ENCODE measurements around the gene TEX28. TPM values are rescaled to one million over a fixed set of nuclear protein-coding genes. Genes with fewer than 3 reads are reported as not detected.
"Not testable (repeated sequence)": the region's sequence is repeated elsewhere in the genome, so short reads cannot be mapped to it uniquely, and the experiment has no call there.

Gene TEX28, protein sequence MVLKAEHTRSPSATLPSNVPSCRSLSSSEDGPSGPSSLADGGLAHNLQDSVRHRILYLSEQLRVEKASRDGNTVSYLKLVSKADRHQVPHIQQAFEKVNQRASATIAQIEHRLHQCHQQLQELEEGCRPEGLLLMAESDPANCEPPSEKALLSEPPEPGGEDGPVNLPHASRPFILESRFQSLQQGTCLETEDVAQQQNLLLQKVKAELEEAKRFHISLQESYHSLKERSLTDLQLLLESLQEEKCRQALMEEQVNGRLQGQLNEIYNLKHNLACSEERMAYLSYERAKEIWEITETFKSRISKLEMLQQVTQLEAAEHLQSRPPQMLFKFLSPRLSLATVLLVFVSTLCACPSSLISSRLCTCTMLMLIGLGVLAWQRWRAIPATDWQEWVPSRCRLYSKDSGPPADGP
- not detected for polyA plus RNA-seq (2013, experiment 1 of 2)
- not detected for polyA plus RNA-seq (2013, experiment 2 of 2)

DNA sequence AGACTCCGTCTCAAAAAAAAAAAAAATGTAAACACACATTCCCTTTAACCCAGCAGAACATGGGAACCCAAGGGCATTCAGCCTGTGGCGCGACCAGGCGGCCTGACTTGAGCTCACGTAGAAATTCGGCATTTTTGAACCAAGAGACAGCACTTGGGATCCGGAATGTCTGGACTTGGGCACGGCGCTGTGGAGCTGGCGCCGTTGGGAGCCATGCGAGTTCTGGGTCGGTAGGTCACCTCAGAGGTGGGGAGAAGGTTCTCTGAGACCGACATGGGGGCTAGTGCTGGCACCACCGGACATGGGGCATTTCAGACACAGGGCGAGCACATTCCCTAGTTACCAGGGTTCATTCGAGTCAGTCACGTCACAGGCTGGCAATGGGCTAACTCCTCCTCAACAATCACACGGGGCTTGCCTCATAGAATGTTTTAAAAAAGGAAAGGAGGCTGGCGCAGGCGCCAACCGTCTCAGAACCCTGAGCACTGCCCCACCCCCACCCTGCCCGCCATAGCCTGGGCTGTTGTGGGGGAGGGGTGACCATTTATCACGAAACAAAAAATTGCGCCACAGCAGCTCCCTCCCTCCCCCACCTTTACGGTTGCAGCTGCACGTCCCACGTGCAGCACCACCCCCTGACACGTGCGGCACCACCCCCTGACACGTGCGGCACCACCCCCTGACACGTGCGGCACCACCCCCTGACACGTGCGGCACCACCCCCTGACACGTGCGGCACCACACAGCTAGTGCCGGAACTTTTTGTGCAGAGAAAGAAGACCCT lies at the start of gene TEX28:
Gene TEX28, minus strand, starts transcription at position 334 of the 784 bp plus-strand sequence. CDS start 3,007 bp downstream, outside the sequence.
- Histone ChIP-seq H3K36me3 (ENCODE audit: control insufficient read depth, insufficient read depth, low read length) (no peaks in the 10 kb centered on the region), H3K27ac (ENCODE audit: low read depth, low read length, severe bottlenecking) (no peak within 1 kb of the TSS), H3K9me3 (ENCODE audit: control insufficient read depth, low read length) (no peaks in the 10 kb centered on the region), H3K4me1 (ENCODE audit: control insufficient read depth, insufficient read depth, low read length, poor library complexity, severe bottlenecking) (no peaks in the 10 kb centered on the region), H3K4me3 (ENCODE audit: extremely low read depth, insufficient read depth, low read length, poor library complexity, severe bottlenecking) (no peak within 1 kb of the TSS)
- WGBS, 2 experiments (ENCODE audit: insufficient coverage in 2 of 2): 93 to 96% methylated on average over 5 to 14 of the region's 39 CpGs

- H3K36me3 ChIP-seq (ENCODE audit: control insufficient read depth, insufficient read depth, low read length); H3K9me3 ChIP-seq (ENCODE audit: control insufficient read depth, low read length): not testable (repeated sequence)
Measured at GRCh38 chrX:154343620-154344019, 48.7 kb upstream of the TEX28 start.

DNA sequence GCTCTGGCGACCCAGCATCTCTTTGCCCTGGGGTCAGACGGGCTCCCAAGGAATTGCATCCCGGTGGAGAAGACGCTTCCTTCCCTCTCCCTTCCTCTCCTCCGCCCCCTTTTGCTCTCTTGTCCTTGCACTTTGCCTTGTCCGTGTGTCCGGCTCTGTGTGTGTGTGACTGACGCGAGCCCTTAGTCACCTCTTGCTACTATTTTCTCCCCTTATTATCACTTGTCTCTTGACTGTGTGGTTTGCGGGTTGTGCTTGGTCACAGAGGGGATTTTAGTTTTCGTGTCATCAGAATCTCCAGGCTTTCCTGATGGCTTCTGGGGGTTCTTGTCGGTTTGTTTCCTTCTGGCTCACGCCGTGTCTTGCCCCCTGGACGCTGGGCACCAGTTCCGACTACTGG lies 48.1 kb upstream of the TEX28 start:
- H3K4me1 ChIP-seq (ENCODE audit: control insufficient read depth, insufficient read depth, low read length, poor library complexity, severe bottlenecking); H3K36me3 ChIP-seq (ENCODE audit: control insufficient read depth, insufficient read depth, low read length); H3K9me3 ChIP-seq (ENCODE audit: control insufficient read depth, low read length); H3K4me3 ChIP-seq (ENCODE audit: extremely low read depth, insufficient read depth, low read length, poor library complexity, severe bottlenecking); H3K27ac ChIP-seq (ENCODE audit: low read depth, low read length, severe bottlenecking): not testable (repeated sequence)
- no CpG with 5 or more reads among the region's 16 CpGs for WGBS, 2 experiments (ENCODE audit: insufficient coverage in 2 of 2)

More at GRCh38 chrX:154343620-154344019, 48.7 kb upstream of the TEX28 start:
- H3K27ac ChIP-seq (ENCODE audit: low read depth, low read length, severe bottlenecking); H3K4me1 ChIP-seq (ENCODE audit: control insufficient read depth, insufficient read depth, low read length, poor library complexity, severe bottlenecking); H3K4me3 ChIP-seq (ENCODE audit: extremely low read depth, insufficient read depth, low read length, poor library complexity, severe bottlenecking): not testable (repeated sequence)
- no CpG with 5 or more reads among the region's 20 CpGs for WGBS, 2 experiments (ENCODE audit: insufficient coverage in 2 of 2)

- H3K4me3 ChIP-seq (ENCODE audit: extremely low read depth, insufficient read depth, low read length, poor library complexity, severe bottlenecking); H3K36me3 ChIP-seq (ENCODE audit: control insufficient read depth, insufficient read depth, low read length); H3K4me1 ChIP-seq (ENCODE audit: control insufficient read depth, insufficient read depth, low read length, poor library complexity, severe bottlenecking); H3K27ac ChIP-seq (ENCODE audit: low read depth, low read length, severe bottlenecking); H3K9me3 ChIP-seq (ENCODE audit: control insufficient read depth, low read length): not testable (repeated sequence)
- no CpG with 5 or more reads among the region's 115 CpGs for WGBS, 2 experiments (ENCODE audit: insufficient coverage in 2 of 2)
Measured at GRCh38 chrX:154341399-154342298, 46.7 kb upstream of the TEX28 start.

GRCh38 chrX:154334496-154334895 lies 39.6 kb upstream of the TEX28 start:
- Histone ChIP-seq H3K4me1 (ENCODE audit: control insufficient read depth, insufficient read depth, low read length, poor library complexity, severe bottlenecking) (no peaks in the 10 kb centered on the region), H3K27ac (ENCODE audit: low read depth, low read length, severe bottlenecking) (no peak overlapping the region), H3K9me3 (ENCODE audit: control insufficient read depth, low read length) (no peaks in the 10 kb centered on the region), H3K36me3 (ENCODE audit: control insufficient read depth, insufficient read depth, low read length) (no peaks in the 10 kb centered on the region), H3K4me3 (ENCODE audit: extremely low read depth, insufficient read depth, low read length, poor library complexity, severe bottlenecking) (no peak overlapping the region)
- 93% methylated on average over 2 of the region's 10 CpGs; no CpG with 5 or more reads in 1 of the 2 experiments for WGBS, 2 experiments (ENCODE audit: insufficient coverage in 2 of 2)

GRCh38 chrX:154333837-154334271 lies 38.9 kb upstream of the TEX28 start:
- Histone ChIP-seq H3K4me3 (ENCODE audit: extremely low read depth, insufficient read depth, low read length, poor library complexity, severe bottlenecking) (no peak overlapping the region), H3K27ac (ENCODE audit: low read depth, low read length, severe bottlenecking) (no peak overlapping the region), H3K36me3 (ENCODE audit: control insufficient read depth, insufficient read depth, low read length) (no peaks in the 10 kb centered on the region), H3K9me3 (ENCODE audit: control insufficient read depth, low read length) (no peaks in the 10 kb centered on the region), H3K4me1 (ENCODE audit: control insufficient read depth, insufficient read depth, low read length, poor library complexity, severe bottlenecking) (no peaks in the 10 kb centered on the region)
- 92 to 100% methylated on average over 2 to 4 of the region's 6 CpGs for WGBS, 2 experiments (ENCODE audit: insufficient coverage in 2 of 2)

- H3K27ac ChIP-seq (ENCODE audit: low read depth, low read length, severe bottlenecking): no peak overlapping the region
- no peaks in the 10 kb centered on the region for H3K4me1 ChIP-seq (ENCODE audit: control insufficient read depth, insufficient read depth, low read length, poor library complexity, severe bottlenecking)
- no peaks in the 10 kb centered on the region for H3K9me3 ChIP-seq (ENCODE audit: control insufficient read depth, low read length)
- no peak overlapping the region for H3K4me3 ChIP-seq (ENCODE audit: extremely low read depth, insufficient read depth, low read length, poor library complexity, severe bottlenecking)
- 95% methylated on average over 3 of the region's 9 CpGs; no CpG with 5 or more reads in 1 of the 2 experiments for WGBS, 2 experiments (ENCODE audit: insufficient coverage in 2 of 2)
- H3K36me3 ChIP-seq (ENCODE audit: control insufficient read depth, insufficient read depth, low read length): no peaks in the 10 kb centered on the region
Measured at GRCh38 chrX:154333116-154333515, 38.2 kb upstream of the TEX28 start.

DNA sequence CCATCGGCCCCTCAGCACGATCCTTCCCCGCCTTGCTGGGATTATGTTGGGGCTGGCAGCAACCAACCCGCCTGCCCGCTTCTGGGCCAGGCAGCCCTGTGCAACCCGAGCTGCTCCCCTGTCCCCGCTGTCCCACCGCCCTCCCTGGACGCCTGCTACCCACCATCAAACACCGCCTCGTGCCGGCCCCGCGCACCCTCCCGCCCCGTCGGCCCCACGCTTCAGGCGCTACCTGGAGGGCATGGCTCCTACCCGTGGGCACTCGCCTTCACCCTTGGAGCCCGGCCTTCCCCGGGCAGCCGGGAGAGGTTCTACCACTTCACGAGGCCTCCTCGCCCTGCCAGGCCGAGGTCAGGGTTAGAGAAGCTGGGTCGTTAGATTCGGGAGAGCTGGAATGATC lies 37.6 kb upstream of the TEX28 start:
- Histone ChIP-seq H3K36me3 (ENCODE audit: control insufficient read depth, insufficient read depth, low read length) (no peaks in the 10 kb centered on the region), H3K4me3 (ENCODE audit: extremely low read depth, insufficient read depth, low read length, poor library complexity, severe bottlenecking) (no peak overlapping the region), H3K4me1 (ENCODE audit: control insufficient read depth, insufficient read depth, low read length, poor library complexity, severe bottlenecking) (no peaks in the 10 kb centered on the region), H3K9me3 (ENCODE audit: control insufficient read depth, low read length) (no peaks in the 10 kb centered on the region), H3K27ac (ENCODE audit: low read depth, low read length, severe bottlenecking) (no peak overlapping the region)
- 96 to 99% methylated on average over 13 to 16 of the region's 29 CpGs for WGBS, 2 experiments (ENCODE audit: insufficient coverage in 2 of 2)

DNA sequence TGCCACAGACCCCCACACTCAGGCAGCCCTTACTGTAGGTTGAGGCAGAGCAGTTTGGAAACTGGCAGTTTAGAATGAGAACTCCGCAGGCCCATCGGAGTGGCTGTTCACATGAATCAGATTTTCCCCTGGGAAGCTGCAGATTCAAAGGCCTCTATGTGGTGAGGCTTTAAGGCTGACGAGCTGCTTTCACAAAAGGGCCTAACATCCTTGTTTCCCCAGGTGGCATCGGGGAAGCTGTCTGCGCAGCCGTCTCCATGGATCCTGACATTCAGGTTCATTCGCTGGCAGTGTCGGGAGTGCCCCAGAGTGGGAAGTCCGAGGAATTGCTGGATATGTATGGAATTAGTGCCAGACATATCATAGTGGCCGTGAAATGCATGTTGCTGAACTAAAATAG lies 34.4 kb upstream of the TEX28 start:
- Histone ChIP-seq H3K27ac (ENCODE audit: low read depth, low read length, severe bottlenecking) (no peak overlapping the region), H3K9me3 (ENCODE audit: control insufficient read depth, low read length) (no peaks in the 10 kb centered on the region), H3K4me3 (ENCODE audit: extremely low read depth, insufficient read depth, low read length, poor library complexity, severe bottlenecking) (no peak overlapping the region), H3K36me3 (ENCODE audit: control insufficient read depth, insufficient read depth, low read length) (no peaks in the 10 kb centered on the region), H3K4me1 (ENCODE audit: control insufficient read depth, insufficient read depth, low read length, poor library complexity, severe bottlenecking) (no peaks in the 10 kb centered on the region)
- 60 to 70% methylated on average over 5 to 8 of the region's 10 CpGs for WGBS, 2 experiments (ENCODE audit: insufficient coverage in 2 of 2)

- H3K27ac ChIP-seq (ENCODE audit: low read depth, low read length, severe bottlenecking): no peak overlapping the region
- 100% methylated on average over 1 of the region's 5 CpGs for WGBS, 2 experiments (ENCODE audit: insufficient coverage in 2 of 2)
- H3K4me3 ChIP-seq (ENCODE audit: extremely low read depth, insufficient read depth, low read length, poor library complexity, severe bottlenecking): no peak overlapping the region
- no peaks in the 10 kb centered on the region for H3K36me3 ChIP-seq (ENCODE audit: control insufficient read depth, insufficient read depth, low read length)
- no peaks in the 10 kb centered on the region for H3K9me3 ChIP-seq (ENCODE audit: control insufficient read depth, low read length)
- H3K4me1 ChIP-seq (ENCODE audit: control insufficient read depth, insufficient read depth, low read length, poor library complexity, severe bottlenecking): no peaks in the 10 kb centered on the region
Measured at GRCh38 chrX:154328646-154329045, 33.7 kb upstream of the TEX28 start.
